RPMI7951 (cell line): ENCODE data around the gene C16orf92. TPM values are rescaled to one million over a fixed set of nuclear protein-coding genes. Genes with fewer than 3 reads are reported as not detected.
"Not testable (repeated sequence)": the region's sequence is repeated elsewhere in the genome, so short reads cannot be mapped to it uniquely, and the experiment has no call there.

Experiments used
- DNase-seq: peaks from one replicate; pipeline ENCODE4 v3.0.0-alpha.2; 2012; ENCODE audit warnings: low read depth
- total RNA-seq: library from RNA; depleted of rRNA; stranded (reverse); fragments of >200 nt; shearing (Covaris generic); gene quantifications from 2 replicates; pipeline ENCODE4 v1.2.3, GENCODE V29; 2014

The C16orf92 gene
- total RNA-seq, 1 experiment from 2014 or later: not detected

GRCh38 chr16:30005341-30006094 lies 17.5 kb upstream of the C16orf92 start:
- peak; percentile 42 for DNase-seq

DNA sequence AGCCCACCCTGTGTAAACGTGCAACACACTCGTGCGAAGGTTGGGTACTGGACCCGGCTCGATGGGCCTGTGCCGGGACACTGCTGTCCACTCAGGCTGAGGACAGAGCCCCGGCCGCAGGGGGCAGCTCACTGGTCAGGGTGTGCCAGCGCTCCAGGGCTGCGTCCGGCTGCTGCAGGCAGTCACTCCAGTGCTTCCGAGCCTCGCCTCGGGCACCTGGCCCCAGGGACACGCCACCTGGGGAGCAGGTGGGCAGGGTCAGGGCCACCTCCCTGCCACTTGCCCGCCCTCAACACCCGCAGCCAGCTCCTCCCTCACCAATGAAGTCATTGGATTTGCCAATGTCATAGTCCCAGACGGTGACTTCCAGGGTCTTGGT lies 16.9 kb upstream of the C16orf92 start:
- no peak for DNase-seq

GRCh38 chr16:30006659-30007377 lies 16.2 kb upstream of the C16orf92 start:
- DNase-seq: no peak

DNA sequence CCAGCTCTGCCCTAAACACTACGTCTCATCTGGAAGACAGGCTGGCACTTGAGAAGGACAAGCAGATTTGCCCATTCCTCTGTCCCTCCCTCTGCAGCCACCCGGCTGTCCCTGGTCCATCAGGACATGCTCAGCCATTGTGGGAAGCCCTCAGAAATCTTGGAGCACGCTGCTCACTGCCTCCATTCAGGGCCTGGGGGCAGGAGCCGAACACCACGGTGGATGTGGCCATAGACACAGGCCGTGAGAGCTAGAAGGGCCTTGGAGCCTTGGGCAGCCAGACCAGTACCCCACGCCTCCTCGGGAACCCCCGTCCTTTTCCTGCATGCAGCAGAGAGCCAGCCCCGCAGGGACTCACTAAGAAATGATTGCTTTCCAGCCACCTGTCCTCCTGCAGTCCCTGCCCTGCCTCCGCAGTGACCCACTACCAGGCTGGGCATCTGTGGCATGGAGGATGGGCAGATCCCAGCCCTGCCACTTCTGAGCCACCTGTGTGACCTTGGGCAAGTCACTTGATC lies 15.6 kb upstream of the C16orf92 start:
- no peak for DNase-seq

DNA sequence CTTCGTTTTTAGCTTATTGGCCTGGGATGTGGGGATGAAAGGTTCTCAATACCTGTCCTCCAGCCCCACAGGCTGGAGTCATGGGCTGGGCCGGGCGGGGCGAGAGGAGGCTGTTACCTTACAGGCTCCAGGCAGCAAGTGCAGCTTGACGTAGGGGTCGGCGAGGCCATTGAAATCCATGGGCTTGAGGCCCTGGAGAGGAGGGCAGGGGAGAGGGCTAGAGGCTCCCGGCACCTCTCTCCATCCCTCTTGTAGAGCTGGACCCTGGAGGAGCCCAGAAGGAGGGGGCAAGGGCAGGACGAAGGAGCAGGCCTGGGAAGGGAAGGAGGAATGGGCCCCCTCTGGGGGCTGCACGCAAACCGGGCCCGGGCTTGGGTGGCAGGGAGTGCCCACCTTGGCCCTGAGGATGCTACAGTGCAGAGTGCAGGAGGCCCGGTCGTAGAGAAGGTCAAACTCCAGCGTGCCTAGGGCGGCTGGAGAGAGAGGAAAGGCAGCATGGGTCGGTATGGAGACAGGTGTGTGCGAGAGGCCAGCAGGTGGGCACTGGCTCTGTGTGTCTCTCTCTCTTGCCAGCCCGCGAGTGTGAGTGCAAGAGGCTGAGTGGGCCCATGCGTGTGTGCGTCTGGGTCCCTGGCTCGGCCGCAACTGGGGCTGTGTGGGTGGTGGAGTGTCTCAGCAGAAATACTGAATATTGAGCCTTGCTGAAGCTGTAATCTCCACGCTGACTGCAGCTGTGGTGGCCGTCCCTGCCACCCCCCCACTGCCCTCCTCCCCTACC lies 13.7 kb upstream of the C16orf92 start:
- DNase-seq: no peak

GRCh38 chr16:30009990-30010843 lies 12.8 kb upstream of the C16orf92 start:
- no peak for DNase-seq

- DNase-seq: no peak
Measured at GRCh38 chr16:30010844-30011713, 11.9 kb upstream of the C16orf92 start, which contains the start of gene DOC2A. Gene DOC2A (minus strand): TSS chr16:30011027. CDS start chr16:30010222, 805 bp downstream.

- DNase-seq: no peak
Measured at GRCh38 chr16:30011714-30012504, 11.1 kb upstream of the C16orf92 start.

DNA sequence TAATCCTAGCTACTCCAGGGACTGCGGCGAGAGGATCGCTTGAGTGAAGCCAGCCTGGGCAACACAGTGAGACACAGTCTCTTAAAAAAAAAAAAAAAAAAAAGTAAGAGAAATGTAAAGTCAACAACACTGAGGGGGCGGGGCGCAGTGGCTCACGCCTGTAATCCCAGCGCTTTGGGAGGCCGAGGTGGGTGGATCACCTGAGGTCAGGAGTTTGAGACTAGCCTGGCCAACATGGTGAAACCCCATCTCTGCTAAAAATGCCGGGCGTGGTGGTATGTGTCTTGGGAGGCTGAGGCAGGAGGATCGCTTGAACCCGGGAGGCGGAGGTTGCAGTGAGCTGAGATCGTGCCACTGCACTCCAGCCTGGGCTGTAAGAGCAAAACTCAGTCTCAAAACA lies 10.4 kb upstream of the C16orf92 start:
- not testable (repeated sequence) for DNase-seq

DNA sequence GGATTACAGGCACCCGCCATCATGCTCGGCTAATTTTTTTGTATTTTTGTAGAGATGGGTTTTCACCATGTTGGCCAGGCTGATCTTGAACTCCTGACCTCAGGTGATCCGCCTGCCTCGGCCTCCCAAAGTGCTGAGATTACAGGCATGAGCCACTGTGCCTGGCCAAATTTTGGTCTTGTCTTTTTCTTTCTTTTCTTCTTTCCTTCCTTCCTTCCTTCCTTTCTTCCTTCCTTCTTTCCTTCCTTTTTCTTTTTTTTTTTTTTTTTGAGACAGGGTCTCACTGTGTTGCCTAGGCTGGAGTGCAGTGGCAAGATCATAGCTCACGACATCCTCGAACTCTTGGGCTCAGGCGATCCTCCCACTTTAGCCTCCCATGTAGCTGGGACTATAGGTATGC lies 7.5 kb upstream of the C16orf92 start:
- DNase-seq: not testable (repeated sequence)

DNA sequence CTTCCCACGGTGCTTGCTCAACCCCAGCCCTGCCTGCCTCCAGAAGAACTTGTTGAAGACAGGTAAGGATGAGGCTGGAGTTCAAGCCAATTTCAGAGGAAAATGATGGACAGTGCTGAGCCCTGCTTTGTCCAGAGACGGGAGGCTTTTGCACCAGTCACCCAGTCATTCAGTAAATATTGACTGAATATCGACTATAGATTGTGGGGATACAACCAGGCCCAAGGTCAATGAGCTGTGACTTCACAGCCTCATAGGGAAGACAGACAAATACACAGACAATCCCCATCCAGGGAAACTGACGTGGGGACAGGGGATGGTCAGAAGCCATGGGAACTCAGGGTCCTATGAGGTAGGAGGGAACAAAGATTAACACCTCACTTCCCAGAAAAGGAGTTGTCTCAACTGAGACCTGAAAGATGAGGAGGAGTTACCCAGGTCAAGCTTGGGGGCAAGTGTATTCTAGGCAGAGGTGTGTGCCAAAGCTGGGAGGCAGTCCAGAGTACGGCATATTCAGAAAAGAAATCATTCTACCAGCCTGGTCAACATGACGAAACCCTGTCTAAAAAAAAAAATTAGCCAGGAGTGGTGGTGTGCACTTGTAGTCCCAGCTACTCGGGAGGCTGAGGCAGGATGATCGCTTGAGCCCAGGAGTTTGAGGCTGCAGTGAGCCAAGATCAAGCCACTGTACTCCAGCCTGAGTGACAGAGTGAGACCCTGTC lies 6.3 kb upstream of the C16orf92 start:
- DNase-seq: no peak

DNA sequence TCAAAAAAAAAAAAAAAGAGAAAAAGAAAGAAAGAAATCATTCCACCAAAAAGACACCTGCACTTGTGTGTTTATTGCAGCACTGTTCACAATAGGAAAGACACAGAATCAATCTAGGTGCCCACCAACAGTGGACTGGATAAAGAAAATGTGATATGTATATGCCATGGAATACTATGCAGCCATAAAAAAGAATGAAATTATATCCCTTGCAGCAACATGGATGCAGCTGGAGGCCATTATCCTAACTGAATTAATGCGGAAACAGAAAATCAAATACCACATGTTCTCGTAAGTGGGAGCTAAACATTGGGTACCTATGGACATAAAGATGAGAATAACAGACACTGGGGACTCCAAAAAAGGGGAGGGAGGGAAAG lies 5.7 kb upstream of the C16orf92 start:
- no peak for DNase-seq

- DNase-seq: not testable (repeated sequence)
Measured at GRCh38 chr16:30017937-30018336, 5.1 kb upstream of the C16orf92 start.

GRCh38 chr16:30018731-30019158 lies 4.3 kb upstream of the C16orf92 start:
- DNase-seq: no peak

DNA sequence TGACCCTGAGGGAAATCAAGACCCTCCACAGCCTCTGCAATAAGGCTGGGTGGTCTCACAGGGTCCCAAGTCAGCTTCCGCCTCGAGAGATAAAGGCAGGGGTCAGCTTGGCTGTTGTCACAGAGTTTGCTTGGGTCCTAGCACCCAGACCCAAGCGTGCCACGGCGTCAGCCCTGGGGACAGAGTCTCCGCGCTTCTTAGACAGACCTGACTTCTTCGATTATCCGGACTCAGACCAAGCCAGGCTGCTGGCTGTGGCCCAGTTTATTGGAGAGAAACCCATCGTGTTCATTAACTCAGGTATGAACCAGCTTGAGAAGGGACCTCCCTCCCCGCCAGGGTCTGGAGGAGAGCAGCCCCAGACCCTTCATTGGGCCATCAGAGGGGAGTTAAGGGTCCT lies 588 bp downstream of the C16orf92 start:
- no peak for DNase-seq

DNA sequence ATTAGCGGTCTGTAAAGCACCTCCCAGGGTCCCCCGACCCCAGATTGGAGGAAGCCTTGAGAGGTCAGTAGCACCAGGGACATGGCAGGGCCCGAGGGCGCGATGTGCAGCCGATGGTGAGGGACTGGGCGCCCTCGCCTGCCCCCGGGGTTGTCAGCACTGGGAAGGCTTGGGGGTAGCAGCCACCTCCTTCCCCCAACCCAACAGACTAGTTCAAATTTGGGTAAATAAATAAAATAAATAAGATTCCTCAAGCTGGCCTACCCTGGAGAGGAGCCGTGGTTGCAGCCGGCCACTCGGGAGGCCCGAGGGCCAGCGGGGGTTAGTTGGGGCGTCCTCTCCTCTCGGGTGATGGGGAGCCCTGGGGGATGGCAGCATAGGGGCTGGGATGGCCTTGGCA lies 1.5 kb downstream of the C16orf92 start:
- no peak for DNase-seq

GRCh38 chr16:30025156-30025555 lies 2.2 kb downstream of the C16orf92 start:
- no peak for DNase-seq

- DNase-seq: no peak
Measured at GRCh38 chr16:30025574-30025973, 2.6 kb downstream of the C16orf92 start.

DNA sequence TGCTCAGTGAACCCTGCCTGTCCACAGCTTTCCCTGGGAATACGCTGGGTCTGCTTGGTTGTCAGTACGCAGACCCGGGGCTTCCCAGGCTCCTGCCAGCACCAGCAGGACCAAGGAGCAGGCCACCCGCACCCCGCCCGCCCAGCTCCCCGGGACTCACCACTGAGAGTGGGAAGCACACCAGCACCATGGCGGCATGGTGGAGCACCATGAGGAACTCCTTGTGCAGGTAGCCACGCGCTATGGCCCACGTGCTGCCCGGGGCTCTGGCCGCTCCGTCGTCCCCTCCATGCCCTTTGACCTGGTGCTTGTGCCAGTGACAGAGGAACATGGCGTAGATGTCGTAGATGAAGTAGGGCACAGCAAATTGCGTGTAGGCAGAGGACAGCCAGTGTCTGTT lies 3.5 kb downstream of the C16orf92 start:
- DNase-seq: no peak
